PC-3 (cell line): ENCODE data around the gene FRMD4B. TPM values are rescaled to one million over a fixed set of nuclear protein-coding genes. Genes with fewer than 3 reads are reported as not detected.
A peak's percentile ranks its signal among the peaks of the same experiment; 100 is the strongest.

ENCODE experiments used
- ATAC-seq: fragments of 200-7000 bp; cut with Tn5 transposase; 2 replicates; pipeline ENCODE4 v1.9.1; 2020; ENCODE audit warnings: mild to moderate bottlenecking, moderate library complexity
- Bru-seq: library from RNA; stranded (reverse); fragments of 400-500 nt; gene quantifications from one replicate; lab custom pipeline; 2021; lab: Mats Ljungman, UMichigan
- BruChase-seq, 2 experiments: library from RNA; stranded (reverse); fragments of 400-500 nt; gene quantifications; one replicate each; lab custom pipeline; 2021; lab: Mats Ljungman, UMichigan
- BruUV-seq: library from RNA; stranded (reverse); fragments of 400-500 nt; replicated peaks from 2 replicates; lab custom pipeline; 2021; lab: Mats Ljungman, UMichigan
- CTCF ChIA-PET: fragments of 300-600 bp; sonication (Branson Sonifier 250); formaldehyde crosslinking; loops from one replicate; lab custom pipeline; 2022; ENCODE audit warnings: antibody characterized with exemption; lab: Charles Lee
- POLR2A ChIA-PET: fragments of 300-600 bp; sonication (Branson Sonifier 250); formaldehyde crosslinking; loops from one replicate; lab custom pipeline; 2022; ENCODE audit warnings: antibody characterized with exemption; ENCODE audit not compliant: unreplicated experiment; lab: Charles Lee
- DNase-seq: peaks from one replicate; pipeline ENCODE4 v3.0.0-alpha.2; 2015
- H2AFZ ChIP-seq: fragments of 300-600 bp; sonication (generic); 2 replicates; pipeline ENCODE4 v1.6.0; 2016; ENCODE audit warnings: antibody characterized with exemption, low read length
- H3F3A ChIP-seq: fragments of 300-600 bp; sonication (generic); one replicate; pipeline ENCODE4 v1.6.0; 2017; ENCODE audit warnings: antibody characterized with exemption, low read length, control low read depth, mild to moderate bottlenecking; ENCODE audit not compliant: unreplicated experiment
- H3K27ac ChIP-seq: fragments of 300-600 bp; sonication (generic); 2 replicates; pipeline ENCODE4 v1.5.1; 2016; ENCODE audit warnings: mild to moderate bottlenecking, low read length
- H3K27me3 ChIP-seq: fragments of 300-600 bp; sonication (generic); 2 replicates; pipeline ENCODE4 v1.6.1; 2016; ENCODE audit warnings: low read length, mixed read lengths
- H3K36me3 ChIP-seq: fragments of 300-600 bp; sonication (generic); 2 replicates; pipeline ENCODE4 v1.6.1; 2016; ENCODE audit warnings: low read depth, mixed run types, low read length, mixed read lengths
- H3K4me1 ChIP-seq: fragments of 300-600 bp; sonication (generic); 2 replicates; pipeline ENCODE4 v1.5.1; 2016; ENCODE audit warnings: low read length; ENCODE audit not compliant: insufficient read depth
- H3K4me2 ChIP-seq: fragments of 300-600 bp; sonication (generic); 2 replicates; pipeline ENCODE4 v1.6.0; 2016; ENCODE audit warnings: low read length
- H3K4me3 ChIP-seq: fragments of 300-600 bp; sonication (generic); 2 replicates; pipeline ENCODE4 v1.5.1; 2016; ENCODE audit warnings: mild to moderate bottlenecking, low read length, mixed read lengths
- H3K79me2 ChIP-seq: fragments of 300-600 bp; sonication (generic); 2 replicates; pipeline ENCODE4 v1.6.1; 2017; ENCODE audit warnings: low read length, mixed read lengths
- H3K9ac ChIP-seq: fragments of 300-600 bp; sonication (generic); 2 replicates; pipeline ENCODE4 v1.6.0; 2016; ENCODE audit warnings: mild to moderate bottlenecking, low read length
- H3K9me2 ChIP-seq: fragments of 300-600 bp; sonication (generic); replicated peaks from 2 replicates; pipeline ENCODE4 v1.6.1; 2016; ENCODE audit warnings: mixed run types, low read length, mixed read lengths
- H3K9me3 ChIP-seq: fragments of 300-600 bp; sonication (generic); 2 replicates; pipeline ENCODE4 v1.6.1; 2016; ENCODE audit warnings: low read length, mixed read lengths
- H4K20me1 ChIP-seq: fragments of 300-600 bp; sonication (generic); 2 replicates; pipeline ENCODE4 v1.6.1; 2016; ENCODE audit warnings: low read length, mixed read lengths
- CTCF ChIP-seq: fragments of 300-600 bp; sonication (generic); conservative IDR thresholded peaks from 2 replicates; pipeline ENCODE4 v1.5.1; 2017; ENCODE audit warnings: antibody characterized with exemption, low read depth, mild to moderate bottlenecking, low read length
- EZH2 ChIP-seq: fragments of 300-600 bp; sonication (generic); IDR thresholded peaks from one replicate; pipeline ENCODE4 v1.6.1; 2017; ENCODE audit warnings: antibody characterized with exemption, mild to moderate bottlenecking, low read length; ENCODE audit not compliant: unreplicated experiment
- EZH2phosphoT487 ChIP-seq: fragments of 300-600 bp; sonication (generic); IDR thresholded peaks from 2 replicates; pipeline ENCODE4 v1.6.1; 2018; ENCODE audit warnings: mild to moderate bottlenecking, antibody characterized with exemption, low read length, borderline replicate concordance
- intact Hi-C: fragments of 100-400 bp; cut with micrococcal nuclease; formaldehyde crosslinking; loops from 2 replicates; pipeline ENCODE4 v1.9.0; 2023
- long read RNA-seq: library from polyadenylated mRNA; unstranded; transcript quantifications from one replicate; pipeline ENCODE4 v2.0.0, GENCODE V29; 2021; ENCODE audit not compliant: unreplicated experiment
- total RNA-seq: library from RNA; depleted of rRNA; stranded (reverse); fragments of >200 nt; gene quantifications from 2 replicates; pipeline ENCODE4 v1.2.3, GENCODE V29; 2014; rRNA removed

The FRMD4B gene
- total RNA-seq (2.9 and 5.7 TPM in 2 replicates), Bru-seq, nascent RNA (percentile 35 among the genes with signal in this experiment), BruChase-seq, experiment 1, labeled RNA remaining after a 6-hour chase (percentile 27 among the genes with signal in this experiment), BruChase-seq, experiment 2, labeled RNA remaining after a 2-hour chase (percentile 30 among the genes with signal in this experiment)
- long read RNA-seq, partial matches to known transcripts: 4 of 9 reads
- long read RNA-seq, other reads (novel, unspliced or antisense): 3 of 9 reads

GRCh38 chr3:69385723-69386555 lies at the start of gene FRMD4B:
TSS of gene FRMD4B (minus strand) at chr3:69386088. CDS start at chr3:69385989, 99 bp downstream.
- ATAC-seq (peak; percentile 83), DNase-seq (peak; percentile 8)
- peak within 1 kb of the TSS; percentile 53; the same call in 1 of the 2 replicates for H3K4me3 ChIP-seq
- peak within 1 kb of the TSS; percentile 68 for H3K4me2 ChIP-seq
- H2AFZ ChIP-seq: peak within 1 kb of the TSS; percentile 42; the same call in 1 of the 2 replicates
- H3K9me3 ChIP-seq: no peaks in the 10 kb centered on the region
- H3K9me2 ChIP-seq: no peaks in the 10 kb centered on the region
- H3K27ac ChIP-seq: no peak within 1 kb of the TSS
- no peaks in the 10 kb centered on the region for H3K79me2 ChIP-seq
- no peaks in the 10 kb centered on the region for H4K20me1 ChIP-seq
- no peaks in the 10 kb centered on the region for H3K27me3 ChIP-seq
- no TSS peak for BruUV-seq
- intact Hi-C loops: no loop called here
- no peaks in the 10 kb centered on the region for H3K4me1 ChIP-seq
- POLR2A ChIA-PET: no interaction called here
- no peaks in the 10 kb centered on the region for H3K36me3 ChIP-seq
- 0 out of 2 replicates have a peak, but pooled peaks have one; percentile 11 for TF ChIP-seq CTCF
- no peak for TF ChIP-seq EZH2phosphoT487
- no peaks in the 10 kb centered on the region for H3F3A ChIP-seq
- no peak within 1 kb of the TSS for H3K9ac ChIP-seq
- CTCF ChIA-PET: interaction anchor here (0.6 kb wide), 1 partner anchor 185 kb away, joined by 3 read pairs; no protein-coding TSS in a partner anchor

GRCh38 chr3:69433969-69434325 lies 48.1 kb upstream of the FRMD4B start:
- no peaks in the 10 kb centered on the region for H4K20me1 ChIP-seq
- intact Hi-C loops: no loop called here
- no peaks in the 10 kb centered on the region for H3F3A ChIP-seq
- DNase-seq (peak; percentile 18), ATAC-seq (peak; percentile 50)
- H2AFZ ChIP-seq: no peak overlapping the region
- H3K36me3 ChIP-seq: no peaks in the 10 kb centered on the region
- no peaks in the 10 kb centered on the region for H3K9me3 ChIP-seq
- no peak overlapping the region for H3K4me2 ChIP-seq
- H3K4me3 ChIP-seq: no peak overlapping the region
- no peaks in the 10 kb centered on the region for H3K9me2 ChIP-seq
- no TSS peak for BruUV-seq
- POLR2A ChIA-PET: no interaction called here
- no peaks in the 10 kb centered on the region for H3K27me3 ChIP-seq
- CTCF ChIA-PET: no interaction called here
- TF ChIP-seq CTCF (no peak), EZH2 (no peak), EZH2phosphoT487 (no peak)
- 0 out of 2 replicates have a peak, but pooled peaks cover 4% of the 10 kb centered on the region for H3K4me1 ChIP-seq
- no peak overlapping the region for H3K9ac ChIP-seq
- H3K27ac ChIP-seq: no peak overlapping the region
- H3K79me2 ChIP-seq: no peaks in the 10 kb centered on the region
